DMS 273 (cell line): Measurements from ENCODE around the gene ANAPC5.
"Not testable (repeated sequence)": the region's sequence is repeated elsewhere in the genome, so short reads cannot be mapped to it uniquely, and the experiment has no call there.

Experiments
- DNase-seq: peaks from one replicate; lab custom pipeline; 2025; ENCODE audit not compliant: unreplicated experiment; lab: John Stamatoyannopoulos, UW

Gene ANAPC5

GRCh38 chr12:121351820-121352681 lies at the start of gene ANAPC5:
TSS of gene ANAPC5 (minus strand) at chr12:121352411. CDS start at chr12:121352340, 71 bp downstream.
- DNase-seq: peak; percentile 98

- DNase-seq: peak; percentile 62
Measured at GRCh38 chr12:121400332-121401139, 48.3 kb upstream of the ANAPC5 start.

- DNase-seq: peak; percentile 98
Measured at GRCh38 chr12:121399391-121400331, 47.5 kb upstream of the ANAPC5 start, which contains the start of gene RNF34. TSS of gene RNF34 (plus strand) at chr12:121400118. CDS start at chr12:121400213, 95 bp downstream.

GRCh38 chr12:121398355-121398754 lies 46.1 kb upstream of the ANAPC5 start:
- DNase-seq: no peak

- no peak for DNase-seq
Measured at GRCh38 chr12:121397521-121397920, 45.3 kb upstream of the ANAPC5 start.

GRCh38 chr12:121392325-121392716 lies 40.1 kb upstream of the ANAPC5 start:
- no peak for DNase-seq

- DNase-seq: peak; percentile 81
Measured at GRCh38 chr12:121391619-121392324, 39.6 kb upstream of the ANAPC5 start.

- DNase-seq: no peak
Measured at GRCh38 chr12:121390856-121391255, 38.6 kb upstream of the ANAPC5 start.

- DNase-seq: no peak
Measured at GRCh38 chr12:121388421-121388981, 36.3 kb upstream of the ANAPC5 start.

- DNase-seq: not testable (repeated sequence)
Measured at GRCh38 chr12:121384891-121385290, 32.7 kb upstream of the ANAPC5 start.

GRCh38 chr12:121383601-121384021 lies 31.4 kb upstream of the ANAPC5 start:
- DNase-seq: no peak

- no peak for DNase-seq
Measured at GRCh38 chr12:121379945-121380344, 27.7 kb upstream of the ANAPC5 start.

- no peak for DNase-seq
Measured at GRCh38 chr12:121378736-121379135, 26.5 kb upstream of the ANAPC5 start.

GRCh38 chr12:121376754-121377697 lies 24.8 kb upstream of the ANAPC5 start:
- DNase-seq: no peak

GRCh38 chr12:121374945-121375584 lies 22.9 kb upstream of the ANAPC5 start:
- not testable (repeated sequence) for DNase-seq

GRCh38 chr12:121374336-121374735 lies 22.1 kb upstream of the ANAPC5 start:
- not testable (repeated sequence) for DNase-seq

- no peak for DNase-seq
Measured at GRCh38 chr12:121373755-121374154, 21.5 kb upstream of the ANAPC5 start.

GRCh38 chr12:121371404-121371803 lies 19.2 kb upstream of the ANAPC5 start:
- DNase-seq: no peak
